GM12891 (cell line): ENCODE measurements around the gene TNFRSF1B.

Experiments used
- POLR2A ChIP-seq: IDR thresholded peaks from 2 replicates; pipeline ENCODE4 v1.6.1; 2011; ENCODE audit warnings: low read depth, low read length, control low read depth
- POLR2AphosphoS5 ChIP-seq: IDR thresholded peaks from 2 replicates; pipeline ENCODE4 v1.6.1; 2011; ENCODE audit warnings: low read depth, low read length, control low read depth

- TF ChIP-seq POLR2A (no peak), POLR2AphosphoS5 (no peak)
Observed at GRCh38 chr1:12174924-12175810, 8.4 kb downstream of the TNFRSF1B start.
